Stimulated activated CD4-positive, alpha-beta T cell treated with anti-CD3 and anti-CD28 coated beads, Interleukin-1b, Interleukin-23, amount 100 ng/mL, for 1 hour (primary cell): ENCODE data around the gene RHBDD2.
"Not testable (repeated sequence)": the region's sequence is repeated elsewhere in the genome, so short reads cannot be mapped to it uniquely, and the experiment has no call there.

Experiments
- DNase-seq, 2 donors: peaks; one replicate each; pipeline ENCODE4 v3.0.0-alpha.2; 2020; ENCODE audit warnings: low read depth in 2 of 2

Gene RHBDD2

GRCh38 chr7:75866489-75867389 is 12.1 kb upstream of the RHBDD2 start:
- DNase-seq = no peak

- no peak for DNase-seq
These were observed 11.5 kb upstream of the RHBDD2 start for GRCh38 chr7:75867390-75867717.

GRCh38 chr7:75868153-75868552 is 10.7 kb upstream of the RHBDD2 start:
- DNase-seq = no peak

GRCh38 chr7:75869776-75870379 is 9.0 kb upstream of the RHBDD2 start:
- DNase-seq = no peak

- no peak for DNase-seq
These were observed 8.2 kb upstream of the RHBDD2 start for GRCh38 chr7:75870557-75871161.

GRCh38 chr7:75872073-75872782 is 6.6 kb upstream of the RHBDD2 start:
- DNase-seq = no peak

- DNase-seq = not testable (repeated sequence)
These were observed 4.7 kb upstream of the RHBDD2 start for GRCh38 chr7:75874180-75874579.

- DNase-seq = no peak
These were observed 3.4 kb upstream of the RHBDD2 start for GRCh38 chr7:75875113-75876080.

- DNase-seq = no peak
These were observed 2.5 kb upstream of the RHBDD2 start for GRCh38 chr7:75876126-75876881.

GRCh38 chr7:75878312-75878768 is 494 bp upstream of the RHBDD2 start:
- no peak for DNase-seq

- DNase-seq = no peak
These were observed 944 bp downstream of the RHBDD2 start for GRCh38 chr7:75879771-75880184.

- DNase-seq = no peak
These were observed 1.4 kb downstream of the RHBDD2 start for GRCh38 chr7:75880242-75880641.

- no peak for DNase-seq
These were observed 2.7 kb downstream of the RHBDD2 start for GRCh38 chr7:75881436-75882095.

- DNase-seq = not testable (repeated sequence)
These were observed 4.5 kb downstream of the RHBDD2 start for GRCh38 chr7:75883265-75883824.

- DNase-seq = no peak
These were observed 5.6 kb downstream of the RHBDD2 start for GRCh38 chr7:75884476-75884875.

- DNase-seq = no peak
These were observed 6.2 kb downstream of the RHBDD2 start for GRCh38 chr7:75885036-75885435.

- no peak for DNase-seq
These were observed 9.0 kb downstream of the RHBDD2 start for GRCh38 chr7:75887669-75888369.

GRCh38 chr7:75888464-75889222 is 9.8 kb downstream of the RHBDD2 start:
- no peak for DNase-seq
